HepG2 (cell line): ENCODE measurements around the gene AJM1. TPM values are rescaled to one million over a fixed set of nuclear protein-coding genes. Genes with fewer than 3 reads are reported as not detected.

Experiments used
- ATRX ChIP-seq: sonication (generic); formaldehyde crosslinking; IDR thresholded peaks from 2 replicates; pipeline ENCODE4 v1.4.0; 2020; ENCODE audit warnings: missing genetic modification reagents, borderline replicate concordance
- CBX5 ChIP-seq: sonication (generic); formaldehyde crosslinking; IDR thresholded peaks from 2 replicates; pipeline ENCODE4 v1.4.0; 2020; ENCODE audit warnings: missing genetic modification reagents, borderline replicate concordance
- CHCHD3 ChIP-seq: sonication (generic); formaldehyde crosslinking; IDR thresholded peaks from 2 replicates; pipeline ENCODE4 v1.8.0; 2022; ENCODE audit warnings: mild to moderate bottlenecking, missing genetic modification reagents, moderate library complexity
- CSRNP1 ChIP-seq: sonication (generic); formaldehyde crosslinking; IDR thresholded peaks from 2 replicates; pipeline ENCODE4 v1.8.1; 2023; ENCODE audit warnings: mild to moderate bottlenecking, missing genetic modification reagents
- FLYWCH1 ChIP-seq: sonication (generic); formaldehyde crosslinking; IDR thresholded peaks from 2 replicates; pipeline ENCODE4 v1.8.1; 2023; ENCODE audit warnings: mild to moderate bottlenecking, missing genetic modification reagents
- KDM3A ChIP-seq: IDR thresholded peaks from 2 replicates; pipeline ENCODE4 v1.6.1; 2018; ENCODE audit warnings: low read depth, missing compliant biosample characterization
- LRRFIP1 ChIP-seq: sonication (generic); formaldehyde crosslinking; conservative IDR thresholded peaks from 2 replicates; pipeline ENCODE4 v1.4.0; 2020; ENCODE audit warnings: missing genetic modification reagents
- MAF1 ChIP-seq: sonication (generic); formaldehyde crosslinking; IDR thresholded peaks from 2 replicates; pipeline ENCODE4 v1.5.0; 2020; ENCODE audit warnings: missing genetic modification reagents, borderline replicate concordance
- MIXL1 ChIP-seq: IDR thresholded peaks from 2 replicates; pipeline ENCODE4 v1.6.1; 2016
- NFE2L2 ChIP-seq: fragments of 150-350 bp; IDR thresholded peaks from 2 replicates; pipeline ENCODE4 v1.6.1; 2014; ENCODE audit warnings: low read length
- NFIB ChIP-seq: sonication (generic); formaldehyde crosslinking; IDR thresholded peaks from 2 replicates; pipeline ENCODE4 v1.9.0; 2021; ENCODE audit warnings: missing genetic modification reagents, mild to moderate bottlenecking, borderline replicate concordance
- SIN3B ChIP-seq: fragments of 150-350 bp; IDR thresholded peaks from 2 replicates; pipeline ENCODE4 v1.6.1; 2014; ENCODE audit warnings: low read length
- ZFY ChIP-seq: sonication (generic); formaldehyde crosslinking; IDR thresholded peaks from 2 replicates; pipeline ENCODE4 v1.4.0; 2020; ENCODE audit warnings: missing genetic modification reagents
- ZNF367 ChIP-seq: sonication (generic); formaldehyde crosslinking; IDR thresholded peaks from 2 replicates; pipeline ENCODE4 v1.4.0; 2020; ENCODE audit warnings: missing genetic modification reagents, borderline replicate concordance
- ZNF446 ChIP-seq: sonication (generic); formaldehyde crosslinking; IDR thresholded peaks from 2 replicates; pipeline ENCODE4 v1.5.0; 2020; ENCODE audit warnings: mild to moderate bottlenecking, missing genetic modification reagents
- ZNF460 ChIP-seq: sonication (generic); formaldehyde crosslinking; IDR thresholded peaks from 2 replicates; pipeline ENCODE4 v1.5.1; 2020; ENCODE audit warnings: missing genetic modification reagents, mild to moderate bottlenecking, borderline replicate concordance
- ZNF543 ChIP-seq: sonication (generic); formaldehyde crosslinking; IDR thresholded peaks from 2 replicates; pipeline ENCODE4 v1.4.0; 2020; ENCODE audit warnings: mild to moderate bottlenecking, missing genetic modification reagents
- ZNF552 ChIP-seq: sonication (generic); formaldehyde crosslinking; IDR thresholded peaks from 2 replicates; pipeline ENCODE4 v1.9.0; 2022; ENCODE audit warnings: missing genetic modification reagents, mild to moderate bottlenecking, borderline replicate concordance
- ZNF558 ChIP-seq: sonication (generic); formaldehyde crosslinking; IDR thresholded peaks from 2 replicates; pipeline ENCODE4 v1.9.0; 2022; ENCODE audit warnings: mild to moderate bottlenecking, missing genetic modification reagents, borderline replicate concordance
- ZNF570 ChIP-seq: sonication (generic); formaldehyde crosslinking; IDR thresholded peaks from 2 replicates; pipeline ENCODE4 v1.4.0; 2020; ENCODE audit warnings: mild to moderate bottlenecking, missing genetic modification reagents, borderline replicate concordance
- ZNF607 ChIP-seq: sonication (generic); formaldehyde crosslinking; IDR thresholded peaks from 2 replicates; pipeline ENCODE4 v1.5.1; 2020; ENCODE audit warnings: missing genetic modification reagents, mild to moderate bottlenecking, borderline replicate concordance
- ZNF615 ChIP-seq: sonication (generic); formaldehyde crosslinking; IDR thresholded peaks from 2 replicates; pipeline ENCODE4 v1.5.0; 2020; ENCODE audit warnings: mild to moderate bottlenecking, missing genetic modification reagents, borderline replicate concordance
- ZNF629 ChIP-seq: sonication (generic); formaldehyde crosslinking; conservative IDR thresholded peaks from 2 replicates; pipeline ENCODE4 v1.5.0; 2020; ENCODE audit warnings: missing genetic modification reagents
- ZNF841 ChIP-seq: sonication (generic); formaldehyde crosslinking; IDR thresholded peaks from 2 replicates; pipeline ENCODE4 v1.8.1; 2023; ENCODE audit warnings: missing genetic modification reagents, borderline replicate concordance
- ZSCAN12 ChIP-seq: sonication (generic); formaldehyde crosslinking; IDR thresholded peaks from 2 replicates; pipeline ENCODE4 v1.9.0; 2021; ENCODE audit warnings: mild to moderate bottlenecking, missing genetic modification reagents
- polyA plus RNA-seq, 8 experiments: library from polyadenylated mRNA; depleted of rRNA in 3 of 8; stranded (reverse) in 7 of 8; unstranded in 1 of 8; fragments of >200 nt; fragmentation: Illumina TruSeq in 4 of 8; extraction: Trizol in 4 of 8; gene quantifications; 2 replicates each; pipeline versions ENCODE4 v1.2.1 to v1.2.3, GENCODE V29; 2011 to 2016; ENCODE audit warnings: low read depth in 4 of 8, missing spikeins in 1 of 8, mixed read lengths in 1 of 8; ENCODE audit not compliant: insufficient read depth in 1 of 8
- total RNA-seq, 5 experiments: library from RNA; depleted of rRNA; stranded (reverse); fragments of >200 nt; fragmentation: Illumina TruSeq; extraction: Trizol; gene quantifications; 2 replicates each; pipeline ENCODE4 v1.2.3, GENCODE V29; 2016; ENCODE audit warnings: low read depth in 1 of 5
- TF ChIP-seq, protein P1 (sequence below): sonication (generic); formaldehyde crosslinking; IDR thresholded peaks from 2 replicates; pipeline ENCODE4 v1.8.1; 2022; ENCODE audit warnings: mild to moderate bottlenecking, missing genetic modification reagents

Gene AJM1
- total and polyA plus RNA-seq, 2 of the 13 experiments (the other 11 are each of a cell fraction or from before 2014, with no cell fraction given): 1.1 to 1.2 TPM

DNA sequence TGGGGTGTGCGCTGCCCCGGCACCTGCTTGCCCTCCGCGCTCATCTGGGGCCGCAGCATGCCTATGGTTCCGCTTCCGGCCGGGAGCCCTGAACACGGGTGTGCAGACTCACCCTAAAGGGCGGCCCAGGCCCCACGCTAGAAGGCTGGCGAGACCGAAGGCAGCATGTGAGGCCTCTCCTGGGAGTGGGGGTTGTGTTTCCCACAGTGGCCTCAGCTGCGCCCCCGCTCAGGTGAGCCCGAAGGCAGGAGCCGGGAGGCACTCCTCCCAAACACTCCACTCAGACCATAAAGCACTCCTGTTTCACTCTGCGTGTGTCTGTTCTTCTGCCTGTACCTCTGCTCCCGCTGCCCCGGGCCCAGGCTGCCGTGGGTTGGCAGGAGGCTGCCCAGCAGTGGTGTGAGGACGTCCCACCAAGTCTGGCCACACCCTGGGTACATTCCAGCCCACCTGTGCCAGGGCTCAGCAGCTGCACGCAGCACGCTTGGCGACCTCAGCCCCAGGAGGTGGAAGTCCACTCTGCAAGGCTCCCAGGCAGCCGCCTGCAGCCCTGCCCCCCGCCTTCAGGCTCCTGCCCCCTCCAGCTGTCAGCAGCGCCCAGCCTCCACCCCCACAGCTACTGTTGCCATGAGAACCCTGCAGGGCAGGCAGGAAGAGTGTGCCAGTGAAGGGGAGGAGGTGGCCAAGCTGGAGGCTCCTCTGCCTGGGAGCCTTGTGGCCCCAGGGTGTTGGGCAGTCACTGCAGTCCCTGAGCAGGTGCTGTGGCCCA lies 1.2 kb upstream of the AJM1 start (continued):
- TF ChIP-seq FLYWCH1 (CRISPR knock-in tag) (no peak), MAF1 (CRISPR knock-in tag) (no peak), ZFY (no peak), MIXL1 (CRISPR knock-in tag) (no peak), CHCHD3 (no peak), SIN3B (no peak), KDM3A (CRISPR knock-in tag) (no peak), ZNF841 (CRISPR knock-in tag) (0 out of 2 replicates have a peak, but pooled peaks have one; percentile 31), ZNF607 (CRISPR knock-in tag) (peak; percentile 27; the same call in 1 of the 2 replicates), ZNF629 (CRISPR knock-in tag) (no peak), ZNF460 (CRISPR knock-in tag) (no peak), ZNF615 (CRISPR knock-in tag) (no peak), ZNF558 (CRISPR knock-in tag) (no peak), ZSCAN12 (no peak), NFE2L2 (no peak), ATRX (CRISPR knock-in tag) (no peak), CBX5 (CRISPR knock-in tag) (no peak), ZNF543 (0 out of 2 replicates have a peak, but pooled peaks have one; percentile 66), LRRFIP1 (CRISPR knock-in tag) (no peak), ZNF446 (CRISPR knock-in tag) (no peak), ZNF570 (no peak), NFIB (no peak), ZNF552 (no peak), CSRNP1 (0 out of 2 replicates have a peak, but pooled peaks have one; percentile 52), ZNF367 (CRISPR knock-in tag) (no peak)
- TF ChIP-seq, protein P1, sequence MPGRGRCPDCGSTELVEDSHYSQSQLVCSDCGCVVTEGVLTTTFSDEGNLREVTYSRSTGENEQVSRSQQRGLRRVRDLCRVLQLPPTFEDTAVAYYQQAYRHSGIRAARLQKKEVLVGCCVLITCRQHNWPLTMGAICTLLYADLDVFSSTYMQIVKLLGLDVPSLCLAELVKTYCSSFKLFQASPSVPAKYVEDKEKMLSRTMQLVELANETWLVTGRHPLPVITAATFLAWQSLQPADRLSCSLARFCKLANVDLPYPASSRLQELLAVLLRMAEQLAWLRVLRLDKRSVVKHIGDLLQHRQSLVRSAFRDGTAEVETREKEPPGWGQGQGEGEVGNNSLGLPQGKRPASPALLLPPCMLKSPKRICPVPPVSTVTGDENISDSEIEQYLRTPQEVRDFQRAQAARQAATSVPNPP (CRISPR knock-in tag): no peak
